ENCODE measurements around the gene TTC4.

Gene TTC4

GRCh38 chr1:54705153-54705552 is 10.5 kb upstream of the TTC4 start:
- no peak for DNase-seq

GRCh38 chr1:54706419-54706818 is 9.2 kb upstream of the TTC4 start:
- no peak for DNase-seq

- no peak for DNase-seq
Observed at GRCh38 chr1:54708385-54708784, 7.3 kb upstream of the TTC4 start.

GRCh38 chr1:54709547-54710292 is 5.9 kb upstream of the TTC4 start:
- DNase-seq = peak; percentile 21

GRCh38 chr1:54710434-54710833 is 5.2 kb upstream of the TTC4 start:
- no peak for DNase-seq

GRCh38 chr1:54710841-54711240 is 4.8 kb upstream of the TTC4 start:
- DNase-seq = no peak

GRCh38 chr1:54711536-54711935 is 4.1 kb upstream of the TTC4 start:
- DNase-seq = no peak

- no peak for DNase-seq
Observed at GRCh38 chr1:54714881-54715492, 674 bp upstream of the TTC4 start.

GRCh38 chr1:54716299-54717047 is 812 bp downstream of the TTC4 start:
- DNase-seq = peak; percentile 42

- no peak for DNase-seq
Observed at GRCh38 chr1:54721719-54722118, 6.1 kb downstream of the TTC4 start.

- DNase-seq = no peak
Observed at GRCh38 chr1:54723985-54724384, 8.3 kb downstream of the TTC4 start.

GRCh38 chr1:54724771-54725170 is 9.1 kb downstream of the TTC4 start:
- DNase-seq = no peak

- no peak for DNase-seq
Observed at GRCh38 chr1:54728027-54728426, 12.4 kb downstream of the TTC4 start.

GRCh38 chr1:54736685-54737084 is 21.0 kb downstream of the TTC4 start:
- DNase-seq = no peak

GRCh38 chr1:54738244-54738643 is 22.6 kb downstream of the TTC4 start:
- no peak for DNase-seq

GRCh38 chr1:54741531-54741930 is 25.9 kb downstream of the TTC4 start:
- DNase-seq = no peak

GRCh38 chr1:54742282-54742681 is 26.6 kb downstream of the TTC4 start:
- no peak for DNase-seq

GRCh38 chr1:54743416-54744226 is 28.0 kb downstream of the TTC4 start:
- DNase-seq = no peak

GRCh38 chr1:54744696-54745095 is 29.0 kb downstream of the TTC4 start:
- no peak for DNase-seq

GRCh38 chr1:54745274-54745673 is 29.6 kb downstream of the TTC4 start:
- DNase-seq = no peak

GRCh38 chr1:54745864-54746263 is 30.2 kb downstream of the TTC4 start:
- DNase-seq = no peak

GRCh38 chr1:54748094-54748835 is 32.6 kb downstream of the TTC4 start:
- DNase-seq = no peak
